Fibroblast of peridontal ligament (primary cell): ENCODE results near the gene AHNAK2.
A peak's percentile ranks its signal among the peaks of the same experiment; 100 is the strongest.
"Not testable (repeated sequence)": the region's sequence is repeated elsewhere in the genome, so short reads cannot be mapped to it uniquely, and the experiment has no call there.

Experiments used
- DNase-seq: peaks from one replicate; pipeline ENCODE4 v3.0.0-alpha.2; 2010; ENCODE audit errors: extremely low read depth

AHNAK2 gene

DNA sequence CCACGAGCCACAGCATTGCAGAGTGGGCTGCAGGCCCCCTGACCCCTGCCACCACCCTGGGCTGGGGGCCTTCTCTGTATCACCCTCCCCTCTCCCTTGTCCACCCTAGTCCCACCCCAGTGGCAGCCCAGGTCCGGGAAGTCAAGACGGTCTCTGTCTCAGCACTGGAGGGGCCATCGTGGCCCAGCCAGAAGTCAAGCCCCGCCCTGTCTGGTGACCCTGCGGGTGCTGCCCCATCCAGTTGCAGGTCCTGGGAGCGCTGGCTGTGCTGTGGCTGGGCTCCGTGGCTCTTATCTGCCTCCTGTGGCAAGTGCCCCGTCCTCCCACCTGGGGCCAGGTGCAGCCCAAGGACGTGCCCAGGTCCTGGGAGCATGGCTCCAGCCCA is 50.8 kb downstream of the AHNAK2 start:
- DNase-seq, result no peak

DNA sequence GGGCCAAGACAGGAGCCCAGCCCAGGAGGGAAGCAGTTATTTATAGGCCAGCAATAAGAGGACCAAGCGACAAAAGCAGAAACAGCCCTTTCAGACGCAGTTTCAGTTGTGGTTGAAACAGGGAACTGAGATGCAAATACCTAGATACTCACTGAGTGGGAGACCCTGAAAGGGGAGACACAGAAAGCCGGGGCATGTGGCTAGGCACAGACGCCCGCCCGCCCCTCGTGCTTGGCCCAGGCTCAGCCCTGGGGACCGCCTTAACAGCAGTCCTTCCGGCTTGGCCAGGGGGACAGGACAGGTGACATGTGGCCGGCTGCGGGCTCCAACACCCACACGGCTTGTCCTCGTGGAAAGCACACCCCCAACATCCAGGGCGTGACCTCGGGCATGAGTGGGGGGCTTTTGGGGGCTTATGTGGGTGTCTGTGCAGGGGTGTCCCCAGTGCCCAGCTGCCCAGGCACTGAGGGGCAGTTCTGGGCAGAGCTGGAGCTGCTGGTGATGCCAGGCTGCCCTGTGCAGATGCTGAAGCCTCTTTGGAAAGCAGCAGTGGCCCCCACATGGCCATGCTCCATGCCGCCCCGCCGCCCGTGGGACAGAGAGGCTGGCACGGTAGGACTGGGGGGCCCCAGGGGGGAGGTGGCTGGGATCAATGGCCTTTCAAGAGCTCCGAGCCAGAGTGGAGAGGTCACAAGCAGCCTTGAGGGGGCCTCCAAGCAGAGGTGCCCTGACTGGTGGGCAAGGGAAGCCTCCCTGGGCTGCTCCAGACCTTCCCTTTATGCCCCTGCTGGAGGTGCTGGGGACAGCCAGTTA is 51.3 kb downstream of the AHNAK2 start:
- DNase-seq, result no peak

DNA sequence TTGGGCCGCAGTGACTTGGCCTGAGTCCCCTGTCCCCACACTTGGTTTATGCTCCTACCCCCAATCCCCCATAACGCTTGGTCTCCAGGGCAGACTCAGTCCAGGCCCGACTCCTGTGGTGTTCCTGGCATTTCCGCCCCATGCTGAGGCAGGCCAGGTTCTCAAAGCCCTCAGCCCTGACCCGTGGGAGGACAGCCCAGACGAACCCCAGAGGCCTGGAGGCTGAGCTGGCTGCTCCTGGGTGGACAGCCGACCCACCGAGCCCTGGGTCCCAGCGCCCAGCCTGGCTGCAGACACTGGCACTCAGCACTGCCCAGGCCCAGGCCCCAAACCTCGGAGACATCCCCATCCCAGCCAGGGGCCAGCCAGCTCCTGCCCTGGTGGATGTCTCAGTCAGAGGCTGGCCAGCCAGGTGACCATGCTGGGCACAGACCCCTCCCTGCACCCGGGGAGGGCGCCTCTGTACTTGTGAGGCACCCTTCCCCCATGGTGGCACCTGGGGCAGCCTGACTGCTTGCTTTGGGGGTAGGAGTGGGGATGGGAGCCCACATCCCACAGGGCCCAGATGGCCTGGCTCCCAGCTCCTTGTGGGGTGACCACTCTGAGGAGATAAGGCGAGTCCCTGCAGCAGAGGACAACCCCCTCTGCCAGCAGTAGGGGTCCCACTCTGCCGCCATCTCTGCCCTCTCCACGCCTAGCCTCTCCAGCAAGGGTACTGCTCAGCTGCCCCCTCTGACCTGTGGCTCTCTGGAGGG is 52.1 kb downstream of the AHNAK2 start:
- DNase-seq, result no peak

DNA sequence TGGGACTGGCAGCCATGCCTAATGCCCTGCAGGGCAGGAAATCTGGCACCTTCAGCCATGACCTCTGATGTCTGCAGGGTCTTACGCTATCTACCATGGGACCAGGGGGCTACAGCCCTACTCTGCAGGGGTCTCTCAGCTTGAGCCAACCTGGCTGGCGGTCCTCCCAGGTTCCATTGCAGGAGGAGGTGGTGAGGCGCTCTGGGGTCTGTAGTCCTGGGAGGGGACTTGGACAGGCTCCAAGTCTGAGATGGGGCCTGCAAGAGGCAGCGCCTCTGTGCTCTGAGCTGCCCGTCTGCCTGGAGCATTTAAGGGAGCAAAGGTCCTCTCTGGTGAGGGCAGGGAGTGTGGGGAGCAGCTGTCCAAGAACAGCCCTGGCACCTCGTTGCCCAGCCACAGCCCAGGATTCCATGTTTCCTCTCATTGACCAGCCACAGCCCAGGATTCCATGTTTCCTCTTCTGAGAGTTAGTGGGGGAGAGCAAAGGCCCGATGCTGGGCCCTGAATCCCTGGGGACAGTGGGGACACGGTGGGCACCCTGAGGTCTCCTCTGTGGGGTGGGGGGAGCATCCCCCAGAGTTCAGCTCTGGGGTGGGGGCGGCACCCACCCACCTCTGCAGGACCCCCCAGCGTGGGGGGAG is 52.8 kb downstream of the AHNAK2 start:
- no peak for DNase-seq

DNA sequence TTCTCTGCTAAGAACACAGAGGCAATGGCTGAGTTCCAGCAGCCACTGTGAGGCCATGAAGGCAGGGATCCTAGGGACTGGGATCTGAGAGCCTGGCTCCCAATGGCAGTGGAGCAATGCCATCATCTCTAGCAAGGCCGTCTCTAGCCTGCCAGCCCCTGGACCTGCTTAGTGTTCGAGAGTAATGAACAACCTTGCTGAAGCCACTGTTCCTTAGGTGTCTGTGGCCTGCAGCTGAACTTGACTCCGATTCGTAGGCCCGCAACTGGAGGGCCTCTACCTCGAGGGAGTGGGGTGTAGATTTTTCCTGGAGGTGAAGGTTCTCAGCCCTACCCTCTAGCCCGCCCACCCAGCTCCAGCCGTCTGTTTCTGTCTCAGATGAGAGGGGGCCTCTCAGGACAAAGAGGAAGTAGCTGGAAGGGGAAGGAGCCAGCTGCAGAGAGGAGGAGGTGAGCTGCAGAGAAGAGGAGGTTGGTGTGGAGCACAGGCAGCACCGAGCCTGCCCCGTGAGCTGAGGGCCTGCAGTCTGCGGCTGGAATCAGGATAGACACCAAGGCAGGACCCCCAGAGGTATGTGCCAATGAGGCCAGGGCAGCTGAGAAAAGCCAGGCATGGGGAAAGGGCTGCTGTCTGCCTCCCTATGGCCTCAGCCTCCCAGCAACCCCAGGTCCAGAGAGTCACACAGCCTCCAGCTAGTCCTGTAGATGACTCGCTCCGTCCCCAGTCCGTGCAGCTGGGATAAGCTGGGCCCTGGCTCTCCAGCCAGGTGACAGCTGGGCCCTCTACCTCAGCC is 53.6 kb downstream of the AHNAK2 start, which contains the start of gene PLD4:
Gene PLD4 (plus strand): TSS at position 459 of the 793 bp plus-strand sequence. CDS start 2,262 bp downstream, outside the sequence.
- no peak for DNase-seq

DNA sequence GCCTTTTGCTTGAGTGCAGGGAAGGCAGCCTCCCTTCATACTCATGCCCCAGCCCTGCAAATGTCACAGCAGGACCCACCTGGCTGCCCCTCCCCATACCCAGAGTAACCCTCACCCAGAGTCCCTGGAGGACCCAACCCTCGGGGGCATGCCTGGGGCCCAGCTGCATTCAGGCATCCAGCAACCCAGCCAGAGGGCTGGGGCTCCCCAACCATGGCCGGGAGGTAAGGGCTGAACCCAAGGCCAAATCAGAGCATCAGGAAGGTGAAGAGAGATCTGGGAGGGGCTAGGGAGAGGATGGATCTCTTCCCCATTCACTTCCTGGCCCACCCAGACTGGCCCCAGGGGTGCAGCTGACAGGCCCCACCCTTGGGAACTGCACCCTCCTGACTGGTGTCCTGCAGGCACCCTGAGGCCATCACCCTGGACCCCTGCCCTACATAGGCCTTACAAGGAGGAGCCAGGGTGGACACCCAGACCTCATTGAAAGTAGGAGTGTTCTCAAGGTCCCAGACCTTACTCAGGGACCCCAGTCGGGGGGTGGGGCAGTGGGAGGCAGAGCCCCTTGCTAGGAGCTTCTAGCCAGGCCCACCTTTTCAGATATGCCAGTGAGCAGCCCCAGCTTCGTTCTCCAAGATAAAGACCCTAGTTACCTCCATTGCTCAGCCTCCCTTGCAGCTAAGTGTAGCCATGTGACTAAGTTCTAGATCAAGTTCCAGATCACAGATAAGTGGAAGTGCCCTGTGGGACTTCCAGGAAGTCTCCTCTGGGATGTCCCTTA is 54.3 kb downstream of the AHNAK2 start:
- no peak for DNase-seq

DNA sequence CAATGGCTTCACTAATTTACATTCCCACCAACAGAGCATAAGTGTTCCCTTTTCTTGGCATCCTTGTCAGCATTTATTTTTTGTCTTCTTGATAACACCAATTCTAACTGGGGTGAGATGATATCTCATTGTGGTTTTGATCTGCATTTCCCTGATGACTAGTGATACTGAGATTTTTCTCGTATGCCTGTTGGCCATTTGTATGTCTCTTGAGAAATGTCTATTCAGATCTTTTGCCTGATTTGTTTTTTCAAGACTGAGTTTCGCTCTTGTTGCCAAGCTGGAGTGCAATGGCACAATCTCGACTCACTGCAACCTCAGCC is 58.2 kb downstream of the AHNAK2 start:
- DNase-seq, result peak; percentile 7

DNA sequence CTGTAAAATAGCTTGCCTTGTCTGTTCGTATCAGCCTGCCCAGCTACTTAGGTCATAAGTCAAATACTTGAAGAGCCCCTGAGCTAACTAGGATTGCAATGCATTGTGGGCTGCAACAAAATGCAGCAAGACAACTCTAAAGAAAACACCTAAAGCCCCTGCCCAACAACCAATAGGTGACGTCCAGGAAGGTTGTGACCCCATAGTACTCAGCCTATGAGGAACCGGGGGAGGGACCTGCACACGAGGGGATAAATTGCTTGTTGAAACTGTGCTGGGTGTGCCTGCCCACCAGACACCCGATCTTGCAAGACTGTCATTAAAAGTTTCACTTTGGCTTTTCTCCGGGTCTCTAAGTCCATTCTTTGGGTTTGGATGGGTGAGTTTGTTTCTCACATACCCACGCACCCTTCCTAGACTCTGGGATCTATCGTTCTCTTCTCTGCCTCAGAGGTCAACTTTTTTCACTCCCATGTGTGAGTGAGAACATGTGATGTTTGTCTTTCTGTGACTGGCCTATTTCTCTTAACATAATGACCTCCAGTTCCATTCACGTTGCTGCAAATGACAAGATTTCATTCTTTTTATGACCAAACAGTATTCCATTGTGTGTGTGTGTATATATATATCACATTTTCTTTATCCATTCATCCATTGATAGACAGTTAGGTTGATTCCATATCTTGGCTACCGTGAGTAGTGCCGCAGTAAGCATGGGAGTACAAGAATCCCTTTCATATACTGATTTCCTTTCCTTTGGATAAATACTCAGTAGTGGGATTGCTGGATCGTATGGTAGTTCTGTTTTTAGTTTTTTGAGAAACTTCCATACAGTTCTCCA is 58.8 kb downstream of the AHNAK2 start:
- not testable (repeated sequence) for DNase-seq

DNA sequence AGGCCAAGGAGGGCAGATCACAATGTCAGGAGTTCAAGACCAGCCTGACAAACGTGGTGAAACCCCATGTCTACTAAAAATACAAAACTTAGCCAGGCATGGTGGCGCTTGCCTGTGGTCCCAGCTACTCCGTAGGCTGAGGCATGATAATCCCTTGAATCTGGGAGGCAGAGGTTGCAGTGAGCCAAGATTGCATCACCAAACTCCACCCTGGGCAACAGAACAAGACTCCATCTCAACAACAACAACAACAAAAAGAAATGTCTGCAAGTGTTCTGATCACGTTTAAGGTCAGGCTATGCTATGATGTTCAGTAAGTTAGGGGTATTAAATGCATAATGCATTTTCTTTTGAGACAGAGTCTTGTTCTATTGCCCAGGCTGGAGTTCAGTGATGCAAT is 60.2 kb downstream of the AHNAK2 start:
- DNase-seq, result no peak

DNA sequence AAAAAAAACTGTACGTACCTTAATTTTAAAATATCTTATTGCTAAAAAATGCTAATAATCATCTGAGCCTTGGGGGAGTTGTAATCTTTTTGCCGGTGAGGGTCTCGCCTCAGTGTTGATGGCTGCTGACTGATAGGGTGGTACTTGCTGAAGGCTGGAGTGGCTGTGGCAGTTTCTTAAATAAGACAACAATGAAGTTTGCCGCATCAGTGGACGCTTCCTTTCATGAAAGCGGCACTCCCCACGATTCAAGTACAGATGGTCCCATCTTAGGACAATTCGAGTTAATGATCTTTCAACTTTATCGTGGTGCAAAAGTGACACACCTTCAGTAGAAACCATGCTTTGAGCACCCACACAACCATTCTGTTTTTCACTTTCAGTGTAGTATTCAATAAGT is 61.1 kb downstream of the AHNAK2 start:
- no peak for DNase-seq

DNA sequence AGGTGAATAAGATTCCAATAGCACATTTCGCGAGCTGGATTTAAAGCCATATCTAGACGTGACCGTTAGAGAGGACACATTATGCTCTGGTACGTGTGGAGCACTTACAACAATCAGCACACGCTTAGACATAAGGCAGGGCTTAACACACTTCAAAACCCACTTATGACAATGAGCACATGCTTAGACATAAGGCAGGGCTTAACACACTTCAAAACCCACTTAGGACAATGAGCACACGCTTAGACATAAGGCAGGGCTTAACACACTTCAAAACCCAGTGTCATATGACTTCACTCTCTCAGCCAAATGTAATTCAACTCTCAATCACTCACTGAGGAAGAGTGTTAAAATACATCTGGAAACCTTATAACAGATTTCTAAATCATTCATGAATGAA is 64.7 kb downstream of the AHNAK2 start:
- DNase-seq, result no peak

DNA sequence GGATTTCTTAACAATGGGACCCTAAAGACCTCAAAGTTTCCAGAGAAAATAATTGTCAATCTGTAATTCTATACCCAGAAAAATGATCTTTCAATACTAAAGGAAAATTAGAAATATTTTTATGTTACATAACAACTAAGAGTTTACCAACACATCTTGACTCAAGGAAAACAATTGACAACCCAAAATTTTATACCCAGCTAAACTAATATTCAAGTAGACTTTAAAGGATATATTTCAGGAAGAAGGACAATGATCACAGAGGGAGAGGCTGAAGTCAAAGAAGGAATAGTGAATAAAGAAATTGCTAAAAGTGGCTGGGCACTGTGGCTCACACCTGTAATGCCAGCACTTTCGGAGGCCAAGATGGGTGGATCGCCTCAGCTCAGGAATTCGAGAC is 66.1 kb downstream of the AHNAK2 start:
- DNase-seq, result no peak

DNA sequence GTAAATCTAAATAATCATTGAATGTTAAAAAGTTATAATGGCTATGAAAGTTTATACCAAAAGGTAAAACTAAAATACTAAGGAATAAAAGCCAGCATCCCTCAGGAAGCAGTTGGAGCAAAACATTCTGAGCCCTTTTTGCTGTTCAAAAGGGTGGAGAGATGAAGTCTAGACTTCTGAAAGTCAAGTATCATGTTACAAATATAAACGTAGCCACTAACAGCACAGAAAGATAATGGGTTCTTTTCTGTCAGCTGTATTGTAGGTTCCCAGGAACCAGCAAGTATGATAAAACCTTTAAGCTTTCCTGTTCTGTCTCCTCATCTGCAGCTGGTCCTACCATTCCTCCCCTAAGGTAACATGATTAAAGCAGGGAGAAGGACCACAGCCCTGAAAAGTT is 69.9 kb downstream of the AHNAK2 start:
- peak; percentile 6 for DNase-seq

DNA sequence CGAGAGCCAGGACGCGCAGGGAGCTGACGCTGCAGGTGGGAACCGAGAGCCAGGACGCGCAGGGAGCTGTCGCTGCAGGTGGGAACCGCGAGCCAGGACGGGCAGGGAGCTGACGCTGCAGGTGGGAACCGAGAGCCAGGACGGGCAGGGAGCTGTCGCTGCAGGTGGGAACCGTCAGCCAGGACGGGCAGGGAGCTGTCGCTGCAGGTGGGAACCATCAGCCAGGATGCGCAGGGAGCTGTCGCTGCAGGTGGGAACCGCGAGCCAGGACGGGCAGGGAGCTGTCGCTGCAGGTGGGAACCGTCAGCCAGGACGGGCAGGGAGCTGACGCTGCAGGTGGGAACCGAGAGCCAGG is 72.6 kb downstream of the AHNAK2 start:
- DNase-seq, result not testable (repeated sequence)

DNA sequence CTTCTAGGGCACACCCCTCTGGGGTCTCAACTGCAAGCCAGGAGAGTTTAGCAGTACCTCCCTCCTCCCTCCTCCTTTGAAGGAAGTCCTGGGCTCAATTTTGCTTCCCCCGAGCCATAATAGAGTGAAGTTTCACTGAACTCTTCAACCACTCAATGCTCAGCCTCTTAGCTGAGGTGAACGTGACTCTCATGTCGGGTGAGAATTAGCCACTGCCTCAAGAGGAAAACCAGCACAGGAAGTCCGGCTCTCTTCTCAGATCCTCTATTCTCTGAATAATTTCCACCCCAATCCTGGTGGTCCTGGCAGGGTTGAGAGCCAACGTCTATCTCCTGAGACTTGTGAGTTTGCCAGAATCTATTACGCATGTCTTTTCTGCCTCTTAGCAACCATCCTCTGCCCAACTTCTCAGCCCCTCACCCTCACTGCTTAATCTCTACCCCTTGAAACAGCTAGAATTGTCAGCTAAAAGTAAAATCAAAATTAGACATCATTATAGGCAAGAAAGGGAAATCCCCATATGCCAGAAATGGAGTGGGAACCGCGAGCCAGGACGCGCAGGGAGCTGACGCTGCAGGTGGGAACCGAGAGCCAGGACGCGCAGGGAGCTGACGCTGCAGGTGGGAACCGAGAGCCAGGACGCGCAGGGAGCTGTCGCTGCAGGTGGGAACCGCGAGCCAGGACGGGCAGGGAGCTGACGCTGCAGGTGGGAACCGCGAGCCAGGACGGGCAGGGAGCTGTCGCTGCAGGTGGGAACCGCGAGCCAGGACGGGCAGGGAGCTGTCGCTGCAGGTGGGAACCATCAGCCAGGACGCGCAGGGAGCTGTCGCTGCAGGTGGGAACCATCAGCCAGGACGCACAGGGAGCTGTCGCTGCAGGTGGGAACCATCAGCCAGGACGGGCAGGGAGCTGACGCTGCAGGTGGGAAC is 73.3 kb downstream of the AHNAK2 start:
- DNase-seq, result not testable (repeated sequence)

DNA sequence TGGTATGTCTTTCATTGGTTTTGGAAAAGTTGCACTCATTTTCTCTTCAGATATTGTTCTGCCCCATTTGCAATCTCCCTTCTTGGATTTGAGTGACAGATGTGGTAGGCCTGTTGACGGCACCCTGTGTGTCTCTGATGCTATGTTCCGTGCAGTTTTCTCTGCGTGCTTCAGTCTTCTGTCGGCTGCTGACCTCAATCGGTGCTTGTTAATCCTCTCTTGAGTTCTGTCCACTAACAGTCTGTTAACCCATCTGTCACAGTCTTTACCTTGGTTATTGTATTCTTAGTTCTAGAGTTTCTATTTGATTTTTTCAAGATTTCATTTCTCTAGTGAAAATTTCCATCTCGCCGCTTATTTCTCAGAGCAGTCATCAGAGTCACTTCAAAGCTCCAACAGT is 74.2 kb downstream of the AHNAK2 start:
- DNase-seq, result no peak

DNA sequence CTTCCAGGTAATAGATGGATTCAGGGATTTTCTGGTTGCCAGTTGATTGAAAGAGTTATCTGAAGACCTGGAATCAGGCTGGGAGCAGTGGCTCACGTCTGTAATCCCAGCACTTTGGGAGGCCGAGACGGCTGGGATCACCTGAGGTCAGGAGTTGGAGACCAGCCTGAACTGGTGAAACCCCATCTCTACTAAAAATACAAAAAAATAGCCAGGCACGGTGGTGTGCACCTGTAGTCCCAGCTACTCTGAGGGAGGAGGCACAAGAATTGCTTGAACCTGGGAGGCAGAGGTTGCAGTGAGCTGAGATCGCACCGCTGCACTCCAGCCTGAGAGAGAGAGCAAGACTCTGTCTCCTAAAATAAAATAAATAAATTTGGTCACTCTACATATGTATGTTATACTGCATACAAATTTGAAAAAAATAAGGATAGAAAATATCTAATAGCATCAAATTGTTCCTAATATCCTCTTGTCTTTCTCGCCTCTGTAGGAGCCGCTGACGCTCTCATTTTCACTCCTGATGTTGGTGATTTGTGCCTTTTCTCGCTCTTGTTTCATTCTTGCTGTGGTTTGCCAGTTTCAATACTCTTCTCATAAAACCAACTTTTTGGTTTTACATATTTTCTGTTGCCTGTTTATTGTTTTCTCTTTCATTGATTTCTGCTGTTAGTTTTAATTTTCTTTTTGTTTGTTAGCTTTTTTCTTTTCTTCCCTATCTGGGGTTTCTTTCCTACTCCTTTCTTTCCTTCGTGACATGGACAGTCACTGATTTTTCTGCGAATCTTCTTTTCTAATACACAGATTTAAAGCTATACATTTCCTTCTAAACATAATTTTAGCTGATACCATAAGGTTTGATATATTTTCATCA is 77.3 kb downstream of the AHNAK2 start:
- DNase-seq, result no peak

DNA sequence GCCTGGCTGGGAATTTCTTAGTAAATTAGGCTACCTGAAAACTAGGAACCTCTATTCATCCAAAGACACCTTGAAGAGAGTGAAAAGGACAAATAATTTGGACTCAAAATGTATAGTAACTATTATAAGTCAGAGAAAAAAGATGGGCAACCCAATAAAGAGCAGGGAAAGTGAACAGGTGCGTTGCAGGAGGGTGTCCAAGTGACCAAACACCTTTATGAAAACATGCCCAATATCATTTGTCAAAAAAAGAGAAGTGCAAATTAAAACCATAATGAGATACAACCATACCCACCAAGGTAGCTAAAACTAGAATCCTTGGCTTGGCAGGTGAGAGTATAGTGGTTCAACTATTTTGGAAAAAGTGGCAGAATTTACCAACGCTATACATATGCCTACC is 78.4 kb downstream of the AHNAK2 start:
- no peak for DNase-seq
